K562 (cell line): Measurements from ENCODE around the gene LEMD3. TPM values are rescaled to one million over a fixed set of nuclear protein-coding genes. Genes with fewer than 3 reads are reported as not detected.

ENCODE experiments used
- ATAC-seq: fragments of 200-7000 bp; cut with Tn5 transposase; 3 replicates; pipeline ENCODE4 v1.9.1; 2020; ENCODE audit warnings: moderate library complexity
- BruUV-seq: library from RNA; stranded (reverse); fragments of 400-500 nt; replicated peaks from 2 replicates; lab custom pipeline; 2021; lab: Mats Ljungman, UMichigan
- CTCF ChIA-PET: fragments of 300-600 bp; formaldehyde crosslinking; extraction: SDS; loops from one replicate; lab custom pipeline; 2021; ENCODE audit warnings: low intra/inter-chr PET ratio; lab: Yijun Ruan, JAX
- POLR2A ChIA-PET: fragments of 300-600, 350-650 bp; sonication (Branson Sonifier 250); formaldehyde crosslinking; extraction: SDS; loops from one replicate; lab custom pipeline; 2021; ENCODE audit warnings: antibody characterized with exemption, inconsistent platforms; lab: Yijun Ruan, JAX
- DNase-seq, 4 experiments: peaks; one replicate each; pipeline versions ENCODE4 v3.0.0 to v3.0.0-alpha.2; 2011 to 2018; ENCODE audit warnings: low spot score in 3 of 4, mixed read lengths in 3 of 4; ENCODE audit errors: extremely low read depth in 1 of 4
- FAIRE-seq: peaks from 2 replicates; lab custom pipeline; 2011; peaks lifted over from hg19 to GRCh38; lab: Jason Lieb, UNC
- H2AFZ ChIP-seq: 2 replicates; pipeline ENCODE4 v1.6.0; 2011; ENCODE audit warnings: low read depth, low read length, control low read depth, inconsistent platforms
- H3K27ac ChIP-seq: fragments of 200-600 bp; 3 replicates; pipeline ENCODE4 v1.8.0; 2011; ENCODE audit warnings: low read depth, mild to moderate bottlenecking, control low read depth, inconsistent platforms, low read length, moderate library complexity, mixed read lengths; ENCODE audit errors: extremely low read depth
- H3K27me3 ChIP-seq, 2 experiments: fragments of 300-600 bp in 1 of 2; 2 replicates in 1 of 2; 3 replicates in 1 of 2; pipeline versions ENCODE4 v1.6.0 to v1.8.0; 2011; ENCODE audit warnings: inconsistent platforms in 2 of 2, low read length in 2 of 2, mild to moderate bottlenecking in 1 of 2, mixed read lengths in 1 of 2, moderate library complexity in 1 of 2; ENCODE audit not compliant: control insufficient read depth in 2 of 2, insufficient read depth in 2 of 2
- H3K36me3 ChIP-seq: fragments of 300-600 bp; 3 replicates; pipeline ENCODE4 v1.8.0; 2011; ENCODE audit warnings: mild to moderate bottlenecking, low read length, inconsistent platforms; ENCODE audit not compliant: control insufficient read depth, insufficient read depth
- H3K4me1 ChIP-seq, 2 experiments: fragments of 200-600 bp in 1 of 2; replicated peaks in 1 of 2; 2 replicates in 1 of 2; 3 replicates in 1 of 2; pipeline versions ENCODE4 v1.5.1 to v1.8.0; 2011; ENCODE audit warnings: inconsistent platforms in 2 of 2, low read length in 2 of 2, mild to moderate bottlenecking in 1 of 2, mixed read lengths in 1 of 2, moderate library complexity in 1 of 2; ENCODE audit not compliant: control insufficient read depth in 2 of 2, insufficient read depth in 2 of 2
- H3K4me2 ChIP-seq: 2 replicates; pipeline ENCODE4 v1.6.1; 2011; ENCODE audit warnings: low read length, control low read depth, inconsistent platforms, mixed read lengths; ENCODE audit not compliant: insufficient read depth
- H3K4me3 ChIP-seq: fragments of 200-600 bp; sonication (generic), shearing (Covaris generic); 2 replicates; pipeline ENCODE4 v1.5.1; 2016; ENCODE audit warnings: control low read depth, inconsistent platforms
- H3K79me2 ChIP-seq: fragments of 200-600 bp; 3 replicates; pipeline ENCODE4 v1.8.0; 2011; ENCODE audit warnings: low read length, inconsistent platforms; ENCODE audit not compliant: control insufficient read depth, insufficient read depth
- H3K9ac ChIP-seq, 2 experiments: 2 replicates each; pipeline versions ENCODE4 v1.6.0 to v1.6.1; 2011; ENCODE audit warnings: low read depth in 2 of 2, low read length in 2 of 2, control low read depth in 1 of 2, inconsistent platforms in 1 of 2, mild to moderate bottlenecking in 1 of 2, mixed read lengths in 1 of 2; ENCODE audit not compliant: insufficient read depth in 1 of 2
- H3K9me1 ChIP-seq: one replicate; pipeline ENCODE4 v1.6.0; 2011; ENCODE audit warnings: inconsistent platforms, mild to moderate bottlenecking, low read length, moderate library complexity; ENCODE audit not compliant: control insufficient read depth, insufficient read depth
- H3K9me3 ChIP-seq: replicated peaks from 2 replicates; pipeline ENCODE4 v1.5.1; 2011; ENCODE audit warnings: low read depth, low read length, inconsistent platforms; ENCODE audit not compliant: control insufficient read depth, insufficient read depth
- H4K20me1 ChIP-seq: replicated peaks from 2 replicates; pipeline ENCODE4 v1.6.1; 2011; ENCODE audit warnings: low read length, inconsistent platforms, mixed read lengths; ENCODE audit not compliant: control insufficient read depth, insufficient read depth
- CC2D1A ChIP-seq: fragments of 450-650 bp; IDR thresholded peaks from 2 replicates; pipeline ENCODE4 v1.6.1; 2017; ENCODE audit warnings: mild to moderate bottlenecking
- ELF2 ChIP-seq: fragments of 250-450 bp; sonication (Bioruptor Pico); IDR thresholded peaks from 2 replicates; pipeline ENCODE4 v1.5.0; 2021; ENCODE audit warnings: mild to moderate bottlenecking
- EZH2 ChIP-seq: IDR thresholded peaks from 2 replicates; pipeline ENCODE4 v1.6.1; 2012; ENCODE audit warnings: low read depth, mild to moderate bottlenecking, inconsistent platforms, low read length, borderline replicate concordance
- JUN ChIP-seq, 2 experiments: sonication (generic) in 1 of 2; formaldehyde crosslinking in 1 of 2; IDR thresholded peaks; 2 replicates each; pipeline versions ENCODE4 v1.6.1 to v1.8.0; 2012 to 2022; ENCODE audit warnings: borderline replicate concordance in 2 of 2, mild to moderate bottlenecking in 2 of 2, improper control_type of control experiment in 1 of 2, low read depth in 1 of 2, low read length in 1 of 2, missing genetic modification reagents in 1 of 2
- KDM1A ChIP-seq, 2 experiments: fragments of 450-650 bp; IDR thresholded peaks; 2 replicates each; pipeline ENCODE4 v1.6.1; 2016; ENCODE audit warnings: mild to moderate bottlenecking in 2 of 2
- KLF10 ChIP-seq: fragments of 250-450 bp; sonication (Bioruptor Pico); IDR thresholded peaks from 2 replicates; pipeline ENCODE4 v1.6.1; 2021; ENCODE audit warnings: matching md5 sums
- MCM7 ChIP-seq, 2 experiments: fragments of 450-650 bp; IDR thresholded peaks; 2 replicates each; pipeline ENCODE4 v1.6.1; 2016 to 2018
- MECOM ChIP-seq: fragments of 250-450 bp; sonication (Bioruptor Pico); IDR thresholded peaks from 2 replicates; pipeline ENCODE4 v1.8.0; 2022; ENCODE audit warnings: inconsistent platforms
- PHB2 ChIP-seq: fragments of 450-650 bp; IDR thresholded peaks from 2 replicates; pipeline ENCODE4 v1.6.1; 2017; ENCODE audit warnings: low read depth
- RNF219 ChIP-seq: fragments of 250-450 bp; sonication (Bioruptor Pico); IDR thresholded peaks from 2 replicates; pipeline ENCODE4 v1.5.0; 2022; ENCODE audit warnings: mild to moderate bottlenecking
- SIN3B ChIP-seq: fragments of 450-650 bp; IDR thresholded peaks from 2 replicates; pipeline ENCODE4 v1.6.1; 2017; ENCODE audit warnings: low read depth, mild to moderate bottlenecking, moderate library complexity
- STAT5B ChIP-seq: fragments of 250-450 bp; sonication (Bioruptor Pico); IDR thresholded peaks from 2 replicates; pipeline ENCODE4 v1.8.0; 2021; ENCODE audit warnings: mild to moderate bottlenecking, inconsistent platforms
- ZBTB9 ChIP-seq: fragments of 450-650 bp; formaldehyde crosslinking; IDR thresholded peaks from 2 replicates; pipeline ENCODE4 v1.4.0; 2020; ENCODE audit warnings: mild to moderate bottlenecking, moderate library complexity
- ZNF124 ChIP-seq: sonication (generic); formaldehyde crosslinking; IDR thresholded peaks from 2 replicates; pipeline ENCODE4 v1.8.1; 2022; ENCODE audit warnings: missing genetic modification reagents
- ZNF134 ChIP-seq: fragments of 250-450 bp; sonication (Bioruptor Pico); conservative IDR thresholded peaks from 2 replicates; pipeline ENCODE4 v1.4.0; 2020
- ZNF324 ChIP-seq: fragments of 250-450 bp; sonication (Bioruptor Pico); IDR thresholded peaks from 2 replicates; pipeline ENCODE4 v1.4.0; 2020; ENCODE audit warnings: mild to moderate bottlenecking
- WGBS: fragments of 100-300 bp; shearing (Covaris generic); methylation state at CpG from one replicate; pipeline ENCODE4 v1.1.6; 2016; ENCODE audit warnings: low coverage, mixed read lengths; ENCODE audit not compliant: insufficient coverage; ENCODE audit errors: missing lambda C conversion rate; 5-methylcytosine and 5-hydroxymethylcytosine counted together
- in situ Hi-C: fragments of 300-500 bp; cut with MboI; formaldehyde crosslinking; loops from 4 replicates; pipeline ENCODE4 v1.15.0; 2018; ENCODE audit warnings: inconsistent platforms, mixed read lengths
- intact Hi-C: fragments of 100-400 bp; cut with micrococcal nuclease; formaldehyde crosslinking; loops from 2 replicates; pipeline ENCODE4 v1.14.2; 2022
- polyA plus RNA-seq, 8 experiments: library from polyadenylated mRNA; depleted of rRNA in 4 of 8; stranded (reverse) in 5 of 8; unstranded in 3 of 8; fragments of >200 nt; fragmentation: Nextera tagmentation in 2 of 8; fragmentation: Illumina TruSeq in 1 of 8; extraction: Ambion mirVana in 2 of 8; extraction: Trizol in 1 of 8; gene quantifications; 2 replicates each; pipeline versions ENCODE4 v1.2.1 to v1.2.3, GENCODE V29; 2011 to 2014; ENCODE audit warnings: inconsistent platforms in 1 of 8, missing spikeins in 1 of 8
- total RNA-seq, 7 experiments: library from RNA; depleted of rRNA in 6 of 7; stranded (reverse); fragments of >200 nt in 6 of 7; fragmentation: Illumina TruSeq in 2 of 7; extraction: Trizol in 2 of 7; gene quantifications; 2 replicates each; pipeline versions ENCODE4 v1.2.1 to v1.2.3, GENCODE V29; 2011 to 2021; ENCODE audit warnings: low replicate concordance in 1 of 7

Gene LEMD3
- total and polyA plus RNA-seq, 9 of the 15 experiments (the other 6 are each of a cell fraction or from before 2014, with no cell fraction given), result 6.8 to 37.4 (median 17.2) TPM

GRCh38 chr12:65287426-65287825 lies 118.0 kb downstream of the LEMD3 start:
- ChIA-PET POLR2A (interaction anchor here (0.8 kb wide), 1 partner anchor 1320 kb away, joined by 3 read pairs; no protein-coding TSS in a partner anchor), CTCF (no interaction called here)
- FAIRE-seq (no peak), ATAC-seq (no peak), DNase-seq (no peak)
- Histone ChIP-seq H3K4me3 (no peak overlapping the region), H4K20me1 (no peaks in the 10 kb centered on the region), H3K9ac (no peak overlapping the region), H3K27ac (no peak overlapping the region), H3K79me2 (no peaks in the 10 kb centered on the region), H2AFZ (no peak overlapping the region), H3K9me1 (no peaks in the 10 kb centered on the region), H3K27me3 (no peaks in the 10 kb centered on the region; a peak in 2 of 5 replicates), H3K36me3 (no peaks in the 10 kb centered on the region), H3K4me2 (no peak overlapping the region), H3K9me3 (no peaks in the 10 kb centered on the region), H3K4me1 (no peaks in the 10 kb centered on the region)
- no TSS peak for BruUV-seq
- intact Hi-C loops, result no loop called here
- in situ Hi-C loops, result no loop called here
- WGBS, result 0% methylated on average over 2 of the region's 2 CpGs
- TF ChIP-seq KDM1A (IDR thresholded peaks at IDR 0.05) (no peak), ELF2 (CRISPR knock-in tag) (no peak), MECOM (CRISPR knock-in tag) (no peak), ZNF324 (CRISPR knock-in tag) (no peak), CC2D1A (no peak), SIN3B (no peak)

GRCh38 chr12:65292241-65292640 lies 122.9 kb downstream of the LEMD3 start:
- Histone ChIP-seq H3K27ac (no peak overlapping the region), H3K9ac (no peak overlapping the region), H2AFZ (no peak overlapping the region), H3K27me3 (no peaks in the 10 kb centered on the region), H3K4me1 (no peaks in the 10 kb centered on the region), H3K36me3 (no peaks in the 10 kb centered on the region), H3K79me2 (no peaks in the 10 kb centered on the region), H4K20me1 (no peaks in the 10 kb centered on the region), H3K4me3 (no peak overlapping the region), H3K9me3 (no peaks in the 10 kb centered on the region), H3K9me1 (no peaks in the 10 kb centered on the region), H3K4me2 (no peak overlapping the region)
- in situ Hi-C loops (no loop called here), intact Hi-C loops (no loop called here)
- FAIRE-seq (no peak), DNase-seq (no peak), ATAC-seq (no peak)
- 0% methylated on average over 2 of the region's 2 CpGs for WGBS
- ChIA-PET CTCF (no interaction called here), POLR2A (no interaction called here)
- no TSS peak for BruUV-seq
- TF ChIP-seq STAT5B (CRISPR knock-in tag), result no peak
- no peak for TF ChIP-seq PHB2
- TF ChIP-seq MCM7 (IDR thresholded peaks at IDR 0.05), result no peak
- TF ChIP-seq ZBTB9 (CRISPR knock-in tag), result no peak
- TF ChIP-seq RNF219 (CRISPR knock-in tag), result no peak
- TF ChIP-seq KLF10 (CRISPR knock-in tag), result no peak
- TF ChIP-seq JUN (IDR thresholded peaks at IDR 0.05; ENCODE audit: borderline replicate concordance, low read depth, low read length), result no peak
- TF ChIP-seq JUN (CRISPR knock-in tag; IDR thresholded peaks at IDR 0.05; ENCODE audit: borderline replicate concordance), result no peak
- no peak for TF ChIP-seq ZNF124
- no peak for TF ChIP-seq ELF2 (CRISPR knock-in tag)
- no peak for TF ChIP-seq EZH2
- TF ChIP-seq ZNF134 (CRISPR knock-in tag), result no peak
